K562 (cell line): ENCODE results near the gene PLA2G12B. TPM values are rescaled to one million over a fixed set of nuclear protein-coding genes. Genes with fewer than 3 reads are reported as not detected.

Source experiments
- BACH1 ChIP-seq: fragments of 200-800 bp; sonication (Bioruptor generic); IDR thresholded peaks from 2 replicates; pipeline ENCODE4 v1.6.1; 2016; ENCODE audit warnings: missing genetic modification characterization, missing compliant biosample characterization
- CREB5 ChIP-seq: fragments of 250-450 bp; sonication (Bioruptor Pico); IDR thresholded peaks from 2 replicates; pipeline ENCODE4 v1.5.0; 2020; ENCODE audit warnings: mild to moderate bottlenecking
- CREBBP ChIP-seq: IDR thresholded peaks from one replicate; pipeline ENCODE4 v1.6.1; 2012; ENCODE audit warnings: low read depth, mild to moderate bottlenecking, control low read depth, inconsistent platforms, low read length
- DIDO1 ChIP-seq: fragments of 450-650 bp; IDR thresholded peaks from 2 replicates; pipeline ENCODE4 v1.6.1; 2016; ENCODE audit warnings: low read depth, missing biosample characterization, missing genetic modification characterization
- EP400 ChIP-seq: fragments of 450-650 bp; IDR thresholded peaks from 2 replicates; pipeline ENCODE4 v1.6.1; 2017; ENCODE audit warnings: antibody characterized with exemption, mild to moderate bottlenecking, moderate library complexity
- EZH2 ChIP-seq: IDR thresholded peaks from 2 replicates; pipeline ENCODE4 v1.6.1; 2012; ENCODE audit warnings: low read depth, mild to moderate bottlenecking, inconsistent platforms, low read length, borderline replicate concordance
- FOS ChIP-seq: IDR thresholded peaks from 3 replicates; pipeline ENCODE4 v1.6.1; 2011; ENCODE audit not compliant: insufficient read length; ENCODE audit errors: extremely low read depth
- HDGF ChIP-seq: fragments of 450-650 bp; IDR thresholded peaks from 2 replicates; pipeline ENCODE4 v1.6.1; 2016
- MAX ChIP-seq: sonication (generic); formaldehyde crosslinking; IDR thresholded peaks from 2 replicates; pipeline ENCODE4 v1.9.0; 2022; ENCODE audit warnings: mild to moderate bottlenecking, missing genetic modification reagents
- MCM2 ChIP-seq: fragments of 450-650 bp; IDR thresholded peaks from 2 replicates; pipeline ENCODE4 v1.6.1; 2017; ENCODE audit warnings: low read depth, mild to moderate bottlenecking
- MCM5 ChIP-seq: fragments of 450-650 bp; IDR thresholded peaks from 2 replicates; pipeline ENCODE4 v1.6.1; 2016; ENCODE audit warnings: low read depth
- NCOA1 ChIP-seq: fragments of 450-650 bp; IDR thresholded peaks from 2 replicates; pipeline ENCODE4 v1.6.1; 2016; ENCODE audit warnings: low read depth
- NFIC ChIP-seq: fragments of 450-650 bp; IDR thresholded peaks from 2 replicates; pipeline ENCODE4 v1.6.1; 2017; ENCODE audit warnings: mild to moderate bottlenecking, inconsistent platforms
- NR2F6 ChIP-seq: fragments of 450-650 bp; formaldehyde crosslinking; IDR thresholded peaks from 2 replicates; pipeline ENCODE4 v1.4.0; 2020; ENCODE audit warnings: mild to moderate bottlenecking
- PBX2 ChIP-seq, 2 experiments: IDR thresholded peaks in 1 of 2; conservative IDR thresholded peaks in 1 of 2; 2 replicates each; pipeline ENCODE4 v1.6.1; 2016; ENCODE audit warnings: low read depth in 2 of 2, mild to moderate bottlenecking in 1 of 2, missing compliant biosample characterization in 1 of 2, missing genetic modification characterization in 1 of 2, moderate library complexity in 1 of 2
- PKNOX1 ChIP-seq: fragments of 450-650 bp; IDR thresholded peaks from 2 replicates; pipeline ENCODE4 v1.6.1; 2016
- PRDM10 ChIP-seq: fragments of 450-650 bp; IDR thresholded peaks from 2 replicates; pipeline ENCODE4 v1.6.1; 2018; ENCODE audit not compliant: partially characterized antibody
- RBM25 ChIP-seq: fragments of 200-400 bp; formaldehyde crosslinking; IDR thresholded peaks from 2 replicates; pipeline ENCODE4 v1.6.1; 2018; ENCODE audit warnings: low read length, low read depth, moderate library complexity; ENCODE audit not compliant: severe bottlenecking
- RHOXF2B ChIP-seq: fragments of 250-450 bp; sonication (Bioruptor Pico); conservative IDR thresholded peaks from 2 replicates; pipeline ENCODE4 v1.5.1; 2021
- TCF7L2 ChIP-seq: fragments of 150-350 bp; IDR thresholded peaks from 2 replicates; pipeline ENCODE4 v1.6.1; 2016; ENCODE audit warnings: low read depth, mild to moderate bottlenecking, low read length, moderate library complexity
- polyA plus RNA-seq, 8 experiments: library from polyadenylated mRNA; depleted of rRNA in 4 of 8; stranded (reverse) in 5 of 8; unstranded in 3 of 8; fragments of >200 nt; fragmentation: Nextera tagmentation in 2 of 8; fragmentation: Illumina TruSeq in 1 of 8; extraction: Ambion mirVana in 2 of 8; extraction: Trizol in 1 of 8; gene quantifications; 2 replicates each; pipeline versions ENCODE4 v1.2.1 to v1.2.3, GENCODE V29; 2011 to 2014; ENCODE audit warnings: inconsistent platforms in 1 of 8, missing spikeins in 1 of 8
- total RNA-seq, 7 experiments: library from RNA; depleted of rRNA in 6 of 7; stranded (reverse); fragments of >200 nt in 6 of 7; fragmentation: Illumina TruSeq in 2 of 7; extraction: Trizol in 2 of 7; gene quantifications; 2 replicates each; pipeline versions ENCODE4 v1.2.1 to v1.2.3, GENCODE V29; 2011 to 2021; ENCODE audit warnings: low replicate concordance in 1 of 7

PLA2G12B gene
- total and polyA plus RNA-seq, 9 of the 15 experiments (the other 6 are each of a cell fraction or from before 2014, with no cell fraction given) = not detected

- TF ChIP-seq PBX2 (CRISPR knock-in tag; IDR thresholded peaks at IDR 0.05; ENCODE audit: low read depth) = no peak
- peak; percentile 78 for TF ChIP-seq PBX2 (tag; conservative IDR thresholded peaks at IDR 0.05; ENCODE audit: low read depth)
- peak; percentile 63; the same call in 1 of the 2 replicates for TF ChIP-seq BACH1 (tag)
- no peak for TF ChIP-seq RHOXF2B (CRISPR knock-in tag)
- TF ChIP-seq CREBBP = no peak
- TF ChIP-seq MCM5 = no peak
- TF ChIP-seq TCF7L2 = no peak
- no peak for TF ChIP-seq FOS
- no peak for TF ChIP-seq PRDM10
- peak; percentile 37; the same call in 1 of the 2 replicates for TF ChIP-seq NCOA1
- no peak for TF ChIP-seq MCM2
- no peak for TF ChIP-seq NFIC
- TF ChIP-seq HDGF = no peak
- TF ChIP-seq EP400 = no peak
- no peak for TF ChIP-seq EZH2
- TF ChIP-seq NR2F6 (CRISPR knock-in tag) = no peak
- peak; percentile 29; the same call in 1 of the 2 replicates for TF ChIP-seq DIDO1
- TF ChIP-seq RBM25 = no peak
- TF ChIP-seq CREB5 (CRISPR knock-in tag) = peak; percentile 62; the same call in 1 of the 2 replicates
- no peak for TF ChIP-seq MAX (CRISPR knock-in tag)
- peak; percentile 76 for TF ChIP-seq PKNOX1
These were observed 66.4 kb downstream of the PLA2G12B start (continued) for GRCh38 chr10:72888151-72888638.
